ENCODE results near the gene TUSC2.

TUSC2 gene

DNA sequence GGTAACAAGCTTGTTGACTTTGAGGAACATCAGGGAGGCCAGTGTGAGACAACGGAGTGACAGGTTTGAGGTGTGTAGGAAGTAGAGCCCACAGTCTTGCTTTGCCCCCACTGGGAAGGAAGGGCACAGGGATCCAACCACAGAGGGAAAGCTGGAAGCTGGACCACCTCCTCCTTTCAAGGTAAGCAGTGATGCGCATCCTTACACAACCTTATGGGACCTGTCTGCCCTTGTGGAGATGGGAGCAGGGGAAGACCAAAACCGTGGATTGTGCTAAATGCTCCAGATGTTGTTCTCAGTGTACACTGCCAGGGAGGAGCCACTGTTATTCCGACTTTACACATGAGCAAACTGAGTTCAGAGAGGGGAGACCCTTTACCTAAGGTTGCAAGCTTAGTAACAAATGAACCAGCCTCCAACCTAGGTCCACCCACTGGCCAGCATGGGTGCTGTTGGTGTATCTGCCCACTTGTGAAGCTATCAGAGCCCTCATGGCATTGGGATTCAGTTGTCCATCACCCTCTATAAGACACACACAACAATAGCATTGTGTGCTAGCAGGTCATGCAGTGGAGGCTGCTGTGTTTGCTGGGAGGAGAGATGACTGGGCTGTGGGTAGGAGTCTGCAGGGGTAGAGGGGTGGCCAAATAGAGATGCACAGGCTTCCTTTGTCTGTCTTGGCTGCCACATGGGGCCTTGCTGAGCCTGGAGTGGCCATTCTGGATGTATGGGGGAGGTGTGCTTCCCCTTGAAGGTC, 49.7 kb downstream of the TUSC2 start:
- H3K36me3 Mint-ChIP-seq (ENCODE audit: low read depth), result no peaks in the 10 kb centered on the region
- peaks cover 24% of the 10 kb centered on the region for H3K4me1 Mint-ChIP-seq (ENCODE audit: low read depth)
- H3K27ac Mint-ChIP-seq, result no peak overlapping the region
- H3K9me3 Mint-ChIP-seq, result no peaks in the 10 kb centered on the region
- no peak overlapping the region for H3K4me3 Mint-ChIP-seq
- intact Hi-C loops (cut with micrococcal nuclease), result no loop called here
- peaks cover 61% of the 10 kb centered on the region for H3K27me3 Mint-ChIP-seq

DNA sequence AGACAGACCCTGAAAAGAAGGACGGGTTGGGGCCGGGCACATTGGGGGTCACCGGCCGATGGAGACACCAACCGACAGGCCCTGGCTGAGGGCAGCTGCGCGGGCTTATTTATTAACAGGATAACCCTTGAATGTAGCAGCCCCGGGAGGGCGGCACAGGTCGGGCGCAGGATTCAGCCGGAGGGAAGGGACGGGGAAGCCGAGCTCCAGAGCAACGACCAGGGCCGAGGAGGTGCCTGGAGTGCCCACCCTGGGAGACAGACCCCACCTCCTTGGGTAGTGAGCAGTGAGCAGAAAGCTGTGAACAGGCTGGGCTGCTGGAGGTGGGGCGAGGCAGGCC, 51.3 kb downstream of the TUSC2 start:
- no peaks in the 10 kb centered on the region for H3K36me3 Mint-ChIP-seq (ENCODE audit: low read depth)
- H3K4me3 Mint-ChIP-seq, result no peak overlapping the region
- no peak overlapping the region for H3K27ac Mint-ChIP-seq
- H3K27me3 Mint-ChIP-seq, result peaks cover 67% of the 10 kb centered on the region
- H3K9me3 Mint-ChIP-seq, result no peaks in the 10 kb centered on the region
- intact Hi-C loops (cut with micrococcal nuclease), result no loop called here
- peaks cover 30% of the 10 kb centered on the region for H3K4me1 Mint-ChIP-seq (ENCODE audit: low read depth)

DNA sequence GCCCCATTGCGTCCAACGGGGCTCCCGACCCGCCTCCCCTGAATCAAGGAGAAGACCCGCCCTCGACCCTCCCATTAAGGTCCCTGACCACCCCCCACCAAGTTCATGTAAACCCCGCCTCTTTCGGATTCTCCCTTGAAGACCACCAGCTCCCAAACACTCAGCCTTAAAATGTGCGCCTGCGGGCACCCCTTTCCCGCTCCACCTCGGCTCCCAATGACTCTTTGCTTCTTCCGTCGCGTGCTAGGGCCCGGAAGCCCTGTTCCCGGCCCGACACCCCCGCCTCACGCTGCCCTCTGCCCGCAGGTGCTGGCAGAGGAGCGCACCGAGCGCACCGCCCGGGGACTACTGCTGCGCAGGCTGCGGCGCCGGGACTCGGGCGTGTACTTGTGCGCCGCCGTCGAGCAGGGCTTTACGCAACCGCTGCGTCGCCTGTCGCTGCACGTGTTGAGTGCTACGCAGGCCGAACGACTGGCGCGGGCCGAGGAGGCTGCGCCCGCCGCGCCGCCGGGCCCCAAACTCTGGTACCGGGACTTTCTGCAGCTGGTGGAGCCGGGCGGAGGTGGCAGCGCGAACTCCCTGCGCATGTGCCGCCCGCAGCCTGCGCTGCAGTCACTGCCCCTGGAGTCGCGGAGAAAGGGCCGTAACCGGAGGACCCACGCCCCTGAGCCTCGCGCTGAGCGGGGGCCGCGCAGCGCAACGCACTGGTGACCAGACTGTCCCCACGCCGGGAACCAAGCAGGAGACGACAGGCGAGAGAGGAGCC, 51.8 kb downstream of the TUSC2 start:
- peak overlapping the region; percentile 20 for H3K4me3 Mint-ChIP-seq
- intact Hi-C loops (cut with micrococcal nuclease), result no loop called here
- peak overlapping the region; percentile 36 for H3K27ac Mint-ChIP-seq
- H3K9me3 Mint-ChIP-seq, result no peaks in the 10 kb centered on the region
- H3K36me3 Mint-ChIP-seq (ENCODE audit: low read depth), result no peaks in the 10 kb centered on the region
- H3K4me1 Mint-ChIP-seq (ENCODE audit: low read depth), result peaks cover 30% of the 10 kb centered on the region
- H3K27me3 Mint-ChIP-seq, result peaks cover 70% of the 10 kb centered on the region

DNA sequence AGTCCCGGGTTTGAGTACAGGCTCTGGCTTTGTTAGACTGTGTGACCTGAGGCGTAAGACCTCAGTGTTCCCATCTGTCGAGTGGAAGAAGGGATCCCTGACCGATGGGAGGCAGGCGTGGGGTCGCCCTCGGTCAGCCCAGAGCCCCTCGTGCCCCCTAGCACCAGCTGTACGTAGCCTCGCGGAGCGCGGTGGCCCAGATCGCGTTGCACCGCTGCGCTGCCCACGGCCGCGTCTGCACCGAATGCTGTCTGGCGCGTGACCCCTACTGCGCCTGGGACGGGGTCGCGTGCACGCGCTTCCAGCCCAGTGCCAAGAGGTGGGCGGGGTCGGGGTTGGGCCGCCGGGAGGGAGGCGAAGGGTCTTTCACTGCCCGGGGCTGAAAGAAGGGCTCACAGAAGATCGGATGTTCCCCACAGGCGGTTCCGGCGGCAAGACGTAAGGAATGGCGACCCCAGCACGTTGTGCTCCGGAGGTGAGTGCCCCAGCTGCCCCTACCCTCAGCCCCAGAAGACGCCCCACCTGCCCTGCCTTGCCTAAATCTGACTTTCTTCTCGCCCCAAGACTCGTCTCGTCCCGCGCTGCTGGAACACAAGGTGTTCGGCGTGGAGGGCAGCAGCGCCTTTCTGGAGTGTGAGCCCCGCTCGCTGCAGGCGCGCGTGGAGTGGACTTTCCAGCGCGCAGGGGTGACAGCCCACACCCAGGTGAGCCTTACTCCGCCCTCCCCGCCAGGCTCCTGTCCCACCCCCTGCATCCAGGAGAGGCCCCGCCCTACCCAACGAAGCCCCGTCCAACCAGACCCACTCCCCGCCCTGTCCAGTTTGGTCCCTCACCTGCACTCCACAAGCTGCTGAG, 52.7 kb downstream of the TUSC2 start:
- intact Hi-C loops (cut with micrococcal nuclease), result no loop called here
- H3K27me3 Mint-ChIP-seq, result peaks cover 70% of the 10 kb centered on the region
- H3K4me1 Mint-ChIP-seq (ENCODE audit: low read depth), result peaks cover 30% of the 10 kb centered on the region
- no peaks in the 10 kb centered on the region for H3K9me3 Mint-ChIP-seq
- H3K4me3 Mint-ChIP-seq, result no peak overlapping the region
- no peaks in the 10 kb centered on the region for H3K36me3 Mint-ChIP-seq (ENCODE audit: low read depth)
- H3K27ac Mint-ChIP-seq, result peak overlapping the region; percentile 36
